ENCODE results near the gene WIF1. TPM values are rescaled to one million over a fixed set of nuclear protein-coding genes. Genes with fewer than 3 reads are reported as not detected.

WIF1 gene
- total RNA-seq, 4 donors from 2014 or later, result not detected

- Histone ChIP-seq H3K9me3 (no peaks in the 10 kb centered on the region), H3K27ac (no peak overlapping the region), H3K36me3 (no peaks in the 10 kb centered on the region), H3K27me3 (peaks cover 0 to 5% of the 10 kb centered on the region in 2 donors), H3K4me3 (no peak overlapping the region), H3K4me1 (no peaks in the 10 kb centered on the region)
- no peak for DNase-seq (ENCODE audit: low spot score in 2 of 2)
- TF ChIP-seq CTCF (IDR thresholded peaks at IDR 0.05), result peak in 1 of 5 experiments; percentile 21
- no peak for TF ChIP-seq EP300 (IDR thresholded peaks at IDR 0.05)
- TF ChIP-seq POLR2A (IDR thresholded peaks at IDR 0.05), result no peak
Measured at GRCh38 chr12:65106948-65107347, 14.2 kb downstream of the WIF1 start.

GRCh38 chr12:65100140-65100539, 21.0 kb downstream of the WIF1 start:
- Histone ChIP-seq H3K4me1 (no peaks in the 10 kb centered on the region), H3K27ac (no peak overlapping the region), H3K27me3 (no peaks in the 10 kb centered on the region), H3K36me3 (no peaks in the 10 kb centered on the region), H3K9me3 (no peaks in the 10 kb centered on the region), H3K4me3 (no peak overlapping the region)
- DNase-seq (ENCODE audit: low spot score in 2 of 2), result no peak
- TF ChIP-seq EP300 (IDR thresholded peaks at IDR 0.05) (no peak), CTCF (IDR thresholded peaks at IDR 0.05) (no peak), POLR2A (IDR thresholded peaks at IDR 0.05) (no peak)
- 50 to 61% methylated on average over 3 of the region's 3 CpGs for WGBS, 2 donors

- H3K36me3 ChIP-seq, result no peaks in the 10 kb centered on the region
- no peak overlapping the region for H3K4me3 ChIP-seq
- H3K9me3 ChIP-seq, result no peaks in the 10 kb centered on the region
- no peak for DNase-seq (ENCODE audit: low spot score in 2 of 2)
- H3K27me3 ChIP-seq, result no peaks in the 10 kb centered on the region
- TF ChIP-seq CTCF (IDR thresholded peaks at IDR 0.05), result no peak
- no peak for TF ChIP-seq POLR2A (IDR thresholded peaks at IDR 0.05)
- TF ChIP-seq EP300 (IDR thresholded peaks at IDR 0.05), result no peak
- 78 to 82% methylated on average over 3 of the region's 3 CpGs for WGBS, 2 donors
- no peaks in the 10 kb centered on the region for H3K4me1 ChIP-seq
- no peak overlapping the region for H3K27ac ChIP-seq
Measured at GRCh38 chr12:65099182-65099581, 21.9 kb downstream of the WIF1 start.

GRCh38 chr12:65098364-65098763, 22.7 kb downstream of the WIF1 start:
- TF ChIP-seq CTCF (IDR thresholded peaks at IDR 0.05), result no peak
- no peak for TF ChIP-seq POLR2A (IDR thresholded peaks at IDR 0.05)
- TF ChIP-seq EP300 (IDR thresholded peaks at IDR 0.05), result no peak
- Histone ChIP-seq H3K4me1 (no peaks in the 10 kb centered on the region), H3K27ac (no peak overlapping the region), H3K27me3 (no peaks in the 10 kb centered on the region), H3K4me3 (no peak overlapping the region), H3K36me3 (no peaks in the 10 kb centered on the region), H3K9me3 (no peaks in the 10 kb centered on the region)
- no peak for DNase-seq (ENCODE audit: low spot score in 2 of 2)
- WGBS, 2 donors, result 87 to 94% methylated on average over 3 of the region's 3 CpGs

- no peaks in the 10 kb centered on the region for H3K4me1 ChIP-seq
- DNase-seq (ENCODE audit: low spot score in 2 of 2), result no peak
- H3K27me3 ChIP-seq, result peaks cover 0 to 28% of the 10 kb centered on the region in 2 donors
- no peaks in the 10 kb centered on the region for H3K9me3 ChIP-seq
- WGBS, 2 donors, result 88 to 89% methylated on average over 2 of the region's 2 CpGs
- no peaks in the 10 kb centered on the region for H3K36me3 ChIP-seq
- no peak overlapping the region for H3K27ac ChIP-seq
- no peak for TF ChIP-seq POLR2A (IDR thresholded peaks at IDR 0.05)
- no peak for TF ChIP-seq EP300 (IDR thresholded peaks at IDR 0.05)
- TF ChIP-seq CTCF (IDR thresholded peaks at IDR 0.05), result no peak
- H3K4me3 ChIP-seq, result no peak overlapping the region
Measured at GRCh38 chr12:65094722-65095121, 26.4 kb downstream of the WIF1 start.
